DOHH2 (cell line): ENCODE data around the gene COLEC12.

Experiments
- H3F3A ChIP-seq: fragments of 200-600 bp; sonication (generic), shearing (Covaris generic); 2 replicates; pipeline ENCODE4 v1.6.0; 2016; ENCODE audit warnings: antibody characterized with exemption, mild to moderate bottlenecking; ENCODE audit not compliant: control insufficient read depth, insufficient read depth
- H3K27ac ChIP-seq: fragments of 200-600 bp; sonication (generic); 2 replicates; pipeline ENCODE4 v1.5.1; 2014; ENCODE audit warnings: low read depth, mild to moderate bottlenecking, low read length, moderate library complexity
- H3K27me3 ChIP-seq: fragments of 200-600 bp; sonication (generic); 2 replicates; pipeline ENCODE4 v1.6.1; 2014; ENCODE audit warnings: mild to moderate bottlenecking, low read length, mixed read lengths; ENCODE audit not compliant: control insufficient read depth
- H3K36me3 ChIP-seq: fragments of 200-600 bp; sonication (generic); 2 replicates; pipeline ENCODE4 v1.6.1; 2014; ENCODE audit warnings: mild to moderate bottlenecking, low read length, moderate library complexity, mixed read lengths; ENCODE audit not compliant: control insufficient read depth
- H3K4me1 ChIP-seq: fragments of 200-600 bp; sonication (generic); 2 replicates; pipeline ENCODE4 v1.6.1; 2014; ENCODE audit warnings: mild to moderate bottlenecking, low read length, mixed read lengths; ENCODE audit not compliant: control insufficient read depth
- H3K4me2 ChIP-seq: fragments of 200-600 bp; sonication (generic); 2 replicates; pipeline ENCODE4 v1.6.0; 2014; ENCODE audit warnings: mild to moderate bottlenecking, low read length, moderate library complexity
- H3K4me3 ChIP-seq: fragments of 200-600 bp; sonication (generic); 2 replicates; pipeline ENCODE4 v1.5.1; 2014; ENCODE audit warnings: mild to moderate bottlenecking, low read length, mixed read lengths
- H3K79me2 ChIP-seq: fragments of 200-600 bp; sonication (generic); 2 replicates; pipeline ENCODE4 v1.6.1; 2014; ENCODE audit warnings: mild to moderate bottlenecking, low read length, mixed read lengths; ENCODE audit not compliant: control insufficient read depth
- H3K9me2 ChIP-seq: fragments of 200-600 bp; sonication (generic); replicated peaks from 2 replicates; pipeline ENCODE4 v1.6.1; 2014; ENCODE audit warnings: mild to moderate bottlenecking, low read length, mixed read lengths; ENCODE audit not compliant: control insufficient read depth
- H3K9me3 ChIP-seq: fragments of 200-600 bp; sonication (generic); 2 replicates; pipeline ENCODE4 v1.6.1; 2014; ENCODE audit warnings: antibody characterized with exemption, low read length, mixed read lengths; ENCODE audit not compliant: control insufficient read depth, insufficient read depth
- H4K20me1 ChIP-seq: fragments of 200-600 bp; sonication (generic); 2 replicates; pipeline ENCODE4 v1.6.0; 2014; ENCODE audit warnings: low read depth, mild to moderate bottlenecking, antibody characterized with exemption, low read length, moderate library complexity; ENCODE audit not compliant: control insufficient read depth, insufficient read depth
- EZH2phosphoT487 ChIP-seq: fragments of 200-600 bp; sonication (generic); IDR thresholded peaks from 2 replicates; pipeline ENCODE4 v1.6.1; 2017; ENCODE audit warnings: borderline replicate concordance, mild to moderate bottlenecking, antibody characterized with exemption, low read length, moderate library complexity, mixed read lengths
- TF ChIP-seq, protein P1 (sequence below): fragments of 200-600 bp; sonication (generic); IDR thresholded peaks from one replicate; pipeline ENCODE4 v1.5.1; 2014; ENCODE audit warnings: antibody characterized with exemption, mild to moderate bottlenecking, low read depth, low read length; ENCODE audit not compliant: poor library complexity, severe bottlenecking

The COLEC12 gene

DNA sequence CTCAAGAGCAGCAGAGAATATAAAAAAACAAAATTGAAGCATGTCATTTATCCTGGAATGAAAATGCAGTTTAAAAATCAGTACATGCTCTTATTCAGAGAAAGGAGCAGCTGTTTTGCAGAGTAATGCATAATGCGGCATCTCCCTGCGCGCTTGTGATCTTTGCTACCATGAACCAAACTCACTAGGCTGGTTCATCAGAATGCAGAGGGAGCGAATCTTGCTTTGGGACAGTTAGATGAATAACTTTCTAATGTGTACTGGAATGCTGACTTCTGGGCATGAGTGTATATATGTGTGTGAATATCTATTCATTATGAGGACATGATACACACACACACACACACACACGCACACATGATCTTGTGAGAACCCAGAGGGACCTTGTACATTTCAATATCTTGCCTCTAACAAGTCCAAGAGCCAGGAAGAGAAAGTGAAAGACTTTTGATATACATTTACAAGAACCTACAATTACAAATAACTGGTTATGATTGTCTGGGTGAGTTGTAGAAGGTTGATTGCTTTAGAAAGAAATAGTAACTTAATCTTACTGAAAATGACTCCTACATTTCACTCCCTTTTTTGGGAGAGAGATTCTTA lies 178.5 kb downstream of the COLEC12 start:
- Histone ChIP-seq H3K9me3 (no peaks in the 10 kb centered on the region), H3K4me3 (no peak overlapping the region), H3K79me2 (no peaks in the 10 kb centered on the region), H3K4me2 (no peak overlapping the region), H3K27me3 (peaks cover 4% of the 10 kb centered on the region), H3K36me3 (no peaks in the 10 kb centered on the region), H3K9me2 (no peaks in the 10 kb centered on the region), H3K4me1 (no peaks in the 10 kb centered on the region), H3K27ac (no peak overlapping the region), H3F3A (no peaks in the 10 kb centered on the region), H4K20me1 (no peaks in the 10 kb centered on the region)
- TF ChIP-seq, protein P1, sequence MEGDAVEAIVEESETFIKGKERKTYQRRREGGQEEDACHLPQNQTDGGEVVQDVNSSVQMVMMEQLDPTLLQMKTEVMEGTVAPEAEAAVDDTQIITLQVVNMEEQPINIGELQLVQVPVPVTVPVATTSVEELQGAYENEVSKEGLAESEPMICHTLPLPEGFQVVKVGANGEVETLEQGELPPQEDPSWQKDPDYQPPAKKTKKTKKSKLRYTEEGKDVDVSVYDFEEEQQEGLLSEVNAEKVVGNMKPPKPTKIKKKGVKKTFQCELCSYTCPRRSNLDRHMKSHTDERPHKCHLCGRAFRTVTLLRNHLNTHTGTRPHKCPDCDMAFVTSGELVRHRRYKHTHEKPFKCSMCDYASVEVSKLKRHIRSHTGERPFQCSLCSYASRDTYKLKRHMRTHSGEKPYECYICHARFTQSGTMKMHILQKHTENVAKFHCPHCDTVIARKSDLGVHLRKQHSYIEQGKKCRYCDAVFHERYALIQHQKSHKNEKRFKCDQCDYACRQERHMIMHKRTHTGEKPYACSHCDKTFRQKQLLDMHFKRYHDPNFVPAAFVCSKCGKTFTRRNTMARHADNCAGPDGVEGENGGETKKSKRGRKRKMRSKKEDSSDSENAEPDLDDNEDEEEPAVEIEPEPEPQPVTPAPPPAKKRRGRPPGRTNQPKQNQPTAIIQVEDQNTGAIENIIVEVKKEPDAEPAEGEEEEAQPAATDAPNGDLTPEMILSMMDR, result no peak
- no peak for TF ChIP-seq EZH2phosphoT487

- no peaks in the 10 kb centered on the region for H3K4me1 ChIP-seq
- peaks cover 4% of the 10 kb centered on the region for H3K27me3 ChIP-seq
- no peaks in the 10 kb centered on the region for H3K9me2 ChIP-seq
- H3K79me2 ChIP-seq, result no peaks in the 10 kb centered on the region
- no peaks in the 10 kb centered on the region for H3K36me3 ChIP-seq
- H3K27ac ChIP-seq, result no peak overlapping the region
- H3F3A ChIP-seq, result no peaks in the 10 kb centered on the region
- no peak overlapping the region for H3K4me2 ChIP-seq
- no peak overlapping the region for H3K4me3 ChIP-seq
- TF ChIP-seq, protein P1, result no peak
- no peak for TF ChIP-seq EZH2phosphoT487
- no peaks in the 10 kb centered on the region for H3K9me3 ChIP-seq
- no peaks in the 10 kb centered on the region for H4K20me1 ChIP-seq
Observed at GRCh38 chr18:320155-320554, 180.3 kb downstream of the COLEC12 start.

DNA sequence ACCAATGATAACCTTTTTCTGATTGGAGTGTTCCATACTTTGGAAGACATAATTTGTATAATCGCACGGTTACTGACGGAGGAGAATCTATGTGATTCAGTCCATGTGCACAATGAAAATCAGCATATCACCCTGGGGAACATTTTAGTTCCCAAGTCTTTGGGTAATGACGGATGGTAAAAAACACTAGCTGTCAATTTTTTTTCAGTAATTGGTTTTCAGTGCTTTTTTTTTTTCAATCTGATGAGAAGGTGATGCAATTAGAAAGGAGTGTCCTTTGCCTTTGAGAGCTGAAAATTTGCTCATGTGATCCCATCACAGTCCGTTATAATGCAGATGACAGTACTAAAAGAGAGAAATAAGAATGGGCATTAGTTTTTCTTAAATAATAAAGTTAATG lies 180.8 kb downstream of the COLEC12 start:
- H3K27me3 ChIP-seq, result peaks cover 4% of the 10 kb centered on the region
- no peak overlapping the region for H3K4me3 ChIP-seq
- H4K20me1 ChIP-seq, result no peaks in the 10 kb centered on the region
- H3K4me2 ChIP-seq, result no peak overlapping the region
- no peaks in the 10 kb centered on the region for H3K79me2 ChIP-seq
- no peaks in the 10 kb centered on the region for H3K9me3 ChIP-seq
- H3K4me1 ChIP-seq, result no peaks in the 10 kb centered on the region
- no peak overlapping the region for H3K27ac ChIP-seq
- TF ChIP-seq, protein P1, result no peak
- no peak for TF ChIP-seq EZH2phosphoT487
- H3K9me2 ChIP-seq, result no peaks in the 10 kb centered on the region
- H3F3A ChIP-seq, result no peaks in the 10 kb centered on the region
- no peaks in the 10 kb centered on the region for H3K36me3 ChIP-seq
